Neutrophil (primary cell): ENCODE results near the gene PTPRCAP.
A peak's percentile ranks its signal among the peaks of the same experiment; 100 is the strongest.
"Not testable (repeated sequence)": the region's sequence is repeated elsewhere in the genome, so short reads cannot be mapped to it uniquely, and the experiment has no call there.

Experiments used
- H3K27ac ChIP-seq: fragments of 200-600 bp; sonication (generic); 2 replicates; pipeline ENCODE4 v1.5.1; 2016; ENCODE audit warnings: mild to moderate bottlenecking, moderate library complexity
- H3K27me3 ChIP-seq: fragments of 200-600 bp; sonication (generic); 2 replicates; pipeline ENCODE4 v1.6.0; 2016; ENCODE audit warnings: mild to moderate bottlenecking
- H3K36me3 ChIP-seq: fragments of 200-600 bp; sonication (generic); 2 replicates; pipeline ENCODE4 v1.5.1; 2017
- H3K4me1 ChIP-seq, 2 experiments: fragments of 200-600 bp in 1 of 2; sonication (generic) in 1 of 2; 1 replicate in 1 of 2; 2 replicates in 1 of 2; pipeline versions ENCODE4 v1.5.1 to v1.6.1; 2013 to 2016; ENCODE audit warnings: low read depth in 1 of 2, low read length in 1 of 2, mild to moderate bottlenecking in 1 of 2, moderate library complexity in 1 of 2; ENCODE audit not compliant: control insufficient read depth in 1 of 2, insufficient read depth in 1 of 2
- H3K4me3 ChIP-seq, 2 experiments: fragments of 200-600 bp in 1 of 2; sonication (generic) in 1 of 2; 1 replicate in 1 of 2; 2 replicates in 1 of 2; pipeline ENCODE4 v1.5.1; 2013 to 2016; ENCODE audit warnings: low read depth in 1 of 2, low read length in 1 of 2, mild to moderate bottlenecking in 1 of 2, moderate library complexity in 1 of 2
- H3K9me3 ChIP-seq: fragments of 200-600 bp; sonication (generic); 2 replicates; pipeline ENCODE4 v1.5.1; 2016
- CTCF ChIP-seq: fragments of 200-600 bp; sonication (generic); IDR thresholded peaks from 2 replicates; pipeline ENCODE4 v1.5.1; 2016; ENCODE audit warnings: antibody characterized with exemption

The PTPRCAP gene

DNA sequence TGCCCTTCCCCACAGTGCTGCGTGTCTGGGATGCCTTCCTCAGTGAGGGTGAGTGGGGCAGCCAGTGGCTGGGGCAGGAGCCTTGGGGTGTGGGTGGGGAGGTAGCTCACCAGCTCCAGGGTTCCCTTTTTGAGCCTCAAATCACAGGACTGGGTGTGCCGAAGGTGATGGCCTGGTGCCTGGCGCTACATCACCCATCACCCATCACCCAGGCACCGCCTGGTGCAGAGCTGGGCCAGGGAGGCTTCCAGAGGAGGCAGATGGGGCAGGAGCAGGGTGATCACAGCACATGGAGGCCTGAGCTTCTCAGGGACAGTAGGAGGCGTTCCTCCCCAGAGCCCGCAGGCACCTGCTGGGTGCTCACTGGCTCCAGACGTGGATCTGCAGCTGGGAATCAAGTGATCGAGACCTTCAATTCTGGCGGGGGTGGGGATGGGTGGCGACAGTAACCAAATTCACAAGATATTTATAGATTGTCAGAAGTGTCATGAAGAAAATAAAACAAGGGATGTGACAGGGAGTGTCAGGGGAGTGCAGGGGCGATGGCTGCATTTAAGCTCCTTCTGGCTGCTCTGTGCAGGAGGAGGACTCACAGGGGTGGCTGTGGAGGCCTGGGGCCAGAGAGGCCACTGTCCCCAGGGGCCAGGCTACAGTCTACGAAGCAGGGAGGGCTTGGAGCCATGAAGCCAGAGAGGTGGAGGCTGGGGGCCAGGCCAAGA, 30.4 kb downstream of the PTPRCAP start:
- no peaks in the 10 kb centered on the region for H3K27me3 ChIP-seq
- TF ChIP-seq CTCF: no peak
- peak overlapping the region in 1 of 2 experiments; percentile 1 for H3K4me3 ChIP-seq
- H3K9me3 ChIP-seq: no peaks in the 10 kb centered on the region
- peak overlapping the region; percentile 98 for H3K27ac ChIP-seq
- H3K36me3 ChIP-seq: peaks cover 64% of the 10 kb centered on the region
- peaks cover 80 to 82% of the 10 kb centered on the region in 2 experiments for H3K4me1 ChIP-seq

DNA sequence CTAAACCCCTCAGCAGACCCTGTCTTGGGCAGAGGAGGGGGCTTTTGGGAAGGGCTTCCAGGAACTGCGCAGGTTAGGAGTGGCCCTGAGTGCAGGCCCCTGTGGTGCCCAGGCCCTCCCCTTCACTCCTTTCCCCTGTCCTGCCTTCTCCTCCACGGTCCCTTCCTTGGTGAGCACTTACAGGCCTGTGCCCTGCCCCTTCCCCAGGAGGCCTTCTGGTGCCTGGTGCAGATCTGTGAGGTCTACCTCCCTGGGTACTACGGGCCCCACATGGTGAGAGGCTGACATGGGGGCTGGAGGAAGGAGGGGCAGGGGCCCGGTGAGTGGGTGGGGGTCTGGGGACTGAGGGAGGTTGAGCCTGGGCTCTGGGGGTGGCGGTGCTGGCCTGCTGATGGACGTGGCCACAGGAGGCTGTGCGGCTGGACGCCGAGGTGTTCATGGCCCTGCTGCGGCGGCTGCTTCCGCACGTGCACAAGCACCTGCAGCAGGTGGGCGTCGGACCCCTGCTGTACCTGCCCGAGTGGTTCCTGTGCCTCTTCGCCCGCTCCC, 31.0 kb downstream of the PTPRCAP start:
- TF ChIP-seq CTCF: no peak
- Histone ChIP-seq H3K4me1 (peaks cover 84% of the 10 kb centered on the region in 2 experiments), H3K27ac (peak overlapping the region; percentile 98), H3K4me3 (peak overlapping the region in 1 of 2 experiments; percentile 1), H3K27me3 (no peaks in the 10 kb centered on the region), H3K36me3 (peaks cover 64% of the 10 kb centered on the region), H3K9me3 (no peaks in the 10 kb centered on the region)

DNA sequence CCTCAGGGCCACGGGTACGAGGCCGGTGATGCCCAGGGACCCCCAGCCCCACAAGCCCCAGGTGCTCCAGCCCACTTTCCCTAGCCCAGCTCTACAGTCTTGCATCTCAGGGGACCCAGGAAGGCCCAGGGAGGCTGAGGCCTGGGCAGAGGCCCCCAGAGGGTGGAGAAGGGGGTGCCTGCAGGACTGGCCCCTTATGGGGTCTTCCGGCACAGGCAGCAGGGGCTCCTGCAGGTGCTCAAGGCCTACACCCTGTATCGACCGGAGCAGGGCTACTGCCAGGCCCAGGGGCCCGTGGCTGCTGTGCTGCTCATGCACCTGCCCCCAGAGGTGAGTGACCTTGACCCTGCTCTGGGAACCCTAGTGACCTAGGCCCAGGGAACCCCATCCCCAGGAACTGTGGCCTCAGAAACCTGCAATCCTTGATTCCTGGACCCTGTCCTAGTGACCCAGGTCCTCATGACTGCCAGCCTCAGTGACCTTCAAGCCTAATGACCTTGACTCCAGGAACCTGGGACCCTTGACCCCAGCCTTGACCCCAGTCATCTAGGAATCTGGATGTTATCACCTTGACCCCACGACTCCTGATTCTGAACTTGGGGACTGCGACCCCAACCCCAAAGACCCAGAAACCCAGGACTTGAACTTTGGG, 31.7 kb downstream of the PTPRCAP start:
- TF ChIP-seq CTCF: no peak
- peak overlapping the region; percentile 77 to 89 for H3K4me3 ChIP-seq

GRCh38 chr11:67405196-67405567, 32.3 kb downstream of the PTPRCAP start:
- H3K4me3 ChIP-seq: peak overlapping the region; percentile 77 to 89
- H3K9me3 ChIP-seq: no peaks in the 10 kb centered on the region
- peaks cover 58% of the 10 kb centered on the region for H3K36me3 ChIP-seq
- H3K27me3 ChIP-seq: no peaks in the 10 kb centered on the region
- TF ChIP-seq CTCF: no peak
- H3K27ac ChIP-seq: peak overlapping the region; percentile 98
- peaks cover 86 to 87% of the 10 kb centered on the region in 2 experiments for H3K4me1 ChIP-seq

More for the DNA sequence above, 31.7 kb downstream of the PTPRCAP start:
- Histone ChIP-seq H3K36me3 (peaks cover 60% of the 10 kb centered on the region), H3K27ac (peak overlapping the region; percentile 98), H3K4me1 (peaks cover 85 to 87% of the 10 kb centered on the region in 2 experiments), H3K9me3 (no peaks in the 10 kb centered on the region), H3K27me3 (no peaks in the 10 kb centered on the region)

GRCh38 chr11:67404515-67405195, 32.8 kb downstream of the PTPRCAP start:
- TF ChIP-seq CTCF: no peak
- Histone ChIP-seq H3K27me3 (no peaks in the 10 kb centered on the region), H3K9me3 (no peaks in the 10 kb centered on the region), H3K4me3 (peak overlapping the region; percentile 77 to 89), H3K4me1 (peaks cover 86 to 87% of the 10 kb centered on the region in 2 experiments), H3K36me3 (peaks cover 58% of the 10 kb centered on the region), H3K27ac (peak overlapping the region; percentile 98)

DNA sequence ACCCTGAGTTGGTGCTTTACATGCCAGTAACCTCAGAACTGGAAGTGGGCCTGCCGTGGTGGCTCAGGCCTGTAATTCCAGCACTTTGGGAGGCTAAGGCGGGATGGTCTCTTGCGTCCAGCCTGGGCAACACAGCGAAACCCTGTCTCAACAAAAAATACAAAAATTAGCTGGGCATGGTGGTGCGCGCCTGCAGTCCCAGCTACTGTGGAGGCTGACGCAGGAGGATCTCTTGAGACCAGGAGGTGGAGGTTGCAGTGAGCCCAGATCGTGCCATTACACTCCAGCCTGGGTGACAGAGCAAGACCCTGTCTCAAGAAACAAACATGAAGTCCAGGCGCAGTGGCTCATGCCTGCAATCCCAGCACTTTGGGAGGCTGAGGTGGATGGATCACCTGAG, 34.4 kb downstream of the PTPRCAP start:
- H3K4me1 ChIP-seq: peaks cover 79 to 80% of the 10 kb centered on the region in 2 experiments
- H3K27ac ChIP-seq: peak overlapping the region; percentile 98
- H3K36me3 ChIP-seq: peaks cover 58% of the 10 kb centered on the region
- peak overlapping the region; percentile 77 to 89 for H3K4me3 ChIP-seq
- H3K27me3 ChIP-seq, H3K9me3 ChIP-seq: not testable (repeated sequence)

- not testable (repeated sequence) for H3K9me3 ChIP-seq, H3K27me3 ChIP-seq
- Histone ChIP-seq H3K36me3 (peaks cover 58% of the 10 kb centered on the region), H3K4me1 (peaks cover 78 to 79% of the 10 kb centered on the region in 2 experiments), H3K4me3 (peak overlapping the region; percentile 79 to 89), H3K27ac (peak overlapping the region; percentile 98)
These were observed 35.2 kb downstream of the PTPRCAP start for GRCh38 chr11:67402192-67402839.
